Lung (tissue), 12 donors: ENCODE results near the gene PRDM16. TPM values are rescaled to one million over a fixed set of nuclear protein-coding genes. Genes with fewer than 3 reads are reported as not detected.
A peak's percentile ranks its signal among the peaks of the same experiment; 100 is the strongest.

Experiments used
- ATAC-seq: fragments of 200-7000 bp; cut with Tn5 transposase; one replicate; pipeline ENCODE4 v1.9.1; 2020; ENCODE audit warnings: moderate number of reproducible peaks; ENCODE audit not compliant: insufficient read depth, low FRiP score
- DNase-seq, 3 donors: peaks; one replicate each; pipeline ENCODE4 v3.0.0-alpha.2; 2013 to 2017
- H3K27ac ChIP-seq, 2 donors: one replicate each; pipeline ENCODE4 v1.5.1; 2013; ENCODE audit warnings: mild to moderate bottlenecking in 2 of 2, moderate library complexity in 2 of 2, control low read depth in 1 of 2, inconsistent platforms in 1 of 2, low read depth in 1 of 2, low read length in 1 of 2
- H3K27me3 ChIP-seq, 3 donors: one replicate each; pipeline ENCODE4 v1.5.1; 2013; ENCODE audit warnings: low read length in 2 of 3; ENCODE audit not compliant: control insufficient read depth in 3 of 3, insufficient read depth in 3 of 3
- H3K36me3 ChIP-seq, 4 donors: one replicate each; pipeline ENCODE4 v1.5.1; 2013; ENCODE audit warnings: low read length in 4 of 4, mild to moderate bottlenecking in 1 of 4, moderate library complexity in 1 of 4; ENCODE audit not compliant: control insufficient read depth in 4 of 4, insufficient read depth in 4 of 4
- H3K4me1 ChIP-seq, 5 donors: one replicate each; pipeline ENCODE4 v1.5.1; 2013; ENCODE audit warnings: low read length in 5 of 5, mild to moderate bottlenecking in 2 of 5, moderate library complexity in 1 of 5; ENCODE audit not compliant: control insufficient read depth in 5 of 5, insufficient read depth in 5 of 5
- H3K4me3 ChIP-seq: one replicate; pipeline ENCODE4 v1.5.1; 2013; ENCODE audit warnings: mild to moderate bottlenecking, control low read depth, moderate library complexity
- H3K9ac ChIP-seq, 2 donors: one replicate each; pipeline ENCODE4 v1.5.1; 2013; ENCODE audit warnings: low read length in 2 of 2, control low read depth in 1 of 2; ENCODE audit not compliant: insufficient read depth in 1 of 2
- H3K9me3 ChIP-seq, 4 donors: one replicate each; pipeline ENCODE4 v1.5.1; 2013; ENCODE audit warnings: low read length in 3 of 4, mild to moderate bottlenecking in 1 of 4, moderate library complexity in 1 of 4; ENCODE audit not compliant: control insufficient read depth in 4 of 4, insufficient read depth in 3 of 4
- WGBS, 2 donors: extraction: QIAGEN DNeasy Blood & Tissue Kit; methylation state at CpG; one replicate each; pipeline ENCODE4 v1.1.7; 2013; 5-methylcytosine and 5-hydroxymethylcytosine counted together
- polyA plus RNA-seq, 2 donors: library from polyadenylated mRNA; stranded (reverse); fragments of 200-250 nt; gene quantifications; one replicate each; pipeline ENCODE4 v1.2.1, GENCODE V29; 2013
- total RNA-seq, 2 donors: library from RNA; depleted of rRNA in 1 of 2; stranded (reverse); fragments of >200 nt in 1 of 2; gene quantifications; one replicate each; pipeline ENCODE4 v1.2.1, GENCODE V29; 2014 to 2021
- TF ChIP-seq, protein P1 (sequence below): IDR thresholded peaks from 2 replicates; pipeline ENCODE4 v1.5.1; 2012; ENCODE audit warnings: mild to moderate bottlenecking; ENCODE audit errors: control extremely low read depth, extremely low read depth
- donor health status: control.
- donor health status: control.
- donor health status: Bipolar disorder and iron deficiency.
- donor health status: healthy.
- donor health status: DM: yes; HTN: yes; CAD: no.

The PRDM16 gene
- total and polyA plus RNA-seq, 4 donors, result 2.4 to 36.5 (median 13.1) TPM

DNA sequence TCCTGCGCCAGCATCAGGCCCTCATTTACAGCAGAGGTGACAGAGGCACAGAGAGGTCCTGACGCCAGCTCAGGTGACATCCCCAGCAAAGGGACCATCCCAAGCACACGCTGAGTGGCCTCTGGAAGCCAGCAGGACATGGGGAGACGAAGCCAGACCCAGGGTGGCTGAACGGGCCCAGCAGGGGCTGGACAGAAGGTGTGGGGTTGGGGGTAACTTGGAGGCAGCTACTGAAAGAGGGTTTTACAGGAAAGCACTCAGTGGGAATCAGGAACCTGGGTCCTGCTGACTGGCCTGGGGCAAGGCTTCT is 383.8 kb downstream of the PRDM16 start:
- Histone ChIP-seq H3K9me3 (peaks cover 0 to under 1% (median 0%) of the 10 kb centered on the region in 4 donors), H3K27ac (no peak overlapping the region), H3K27me3 (peaks cover 0 to 3% (median 0%) of the 10 kb centered on the region in 3 donors), H3K36me3 (no peaks in the 10 kb centered on the region), H3K4me1 (peaks cover 0 to 11% (median 7%) of the 10 kb centered on the region in 5 donors), H3K9ac (no peak overlapping the region), H3K4me3 (no peak overlapping the region)
- no peak for ATAC-seq
- TF ChIP-seq, protein P1, sequence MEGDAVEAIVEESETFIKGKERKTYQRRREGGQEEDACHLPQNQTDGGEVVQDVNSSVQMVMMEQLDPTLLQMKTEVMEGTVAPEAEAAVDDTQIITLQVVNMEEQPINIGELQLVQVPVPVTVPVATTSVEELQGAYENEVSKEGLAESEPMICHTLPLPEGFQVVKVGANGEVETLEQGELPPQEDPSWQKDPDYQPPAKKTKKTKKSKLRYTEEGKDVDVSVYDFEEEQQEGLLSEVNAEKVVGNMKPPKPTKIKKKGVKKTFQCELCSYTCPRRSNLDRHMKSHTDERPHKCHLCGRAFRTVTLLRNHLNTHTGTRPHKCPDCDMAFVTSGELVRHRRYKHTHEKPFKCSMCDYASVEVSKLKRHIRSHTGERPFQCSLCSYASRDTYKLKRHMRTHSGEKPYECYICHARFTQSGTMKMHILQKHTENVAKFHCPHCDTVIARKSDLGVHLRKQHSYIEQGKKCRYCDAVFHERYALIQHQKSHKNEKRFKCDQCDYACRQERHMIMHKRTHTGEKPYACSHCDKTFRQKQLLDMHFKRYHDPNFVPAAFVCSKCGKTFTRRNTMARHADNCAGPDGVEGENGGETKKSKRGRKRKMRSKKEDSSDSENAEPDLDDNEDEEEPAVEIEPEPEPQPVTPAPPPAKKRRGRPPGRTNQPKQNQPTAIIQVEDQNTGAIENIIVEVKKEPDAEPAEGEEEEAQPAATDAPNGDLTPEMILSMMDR, result no peak
- 48 to 58% methylated on average over 5 of the region's 5 CpGs for WGBS, 2 donors
- no peak for DNase-seq

DNA sequence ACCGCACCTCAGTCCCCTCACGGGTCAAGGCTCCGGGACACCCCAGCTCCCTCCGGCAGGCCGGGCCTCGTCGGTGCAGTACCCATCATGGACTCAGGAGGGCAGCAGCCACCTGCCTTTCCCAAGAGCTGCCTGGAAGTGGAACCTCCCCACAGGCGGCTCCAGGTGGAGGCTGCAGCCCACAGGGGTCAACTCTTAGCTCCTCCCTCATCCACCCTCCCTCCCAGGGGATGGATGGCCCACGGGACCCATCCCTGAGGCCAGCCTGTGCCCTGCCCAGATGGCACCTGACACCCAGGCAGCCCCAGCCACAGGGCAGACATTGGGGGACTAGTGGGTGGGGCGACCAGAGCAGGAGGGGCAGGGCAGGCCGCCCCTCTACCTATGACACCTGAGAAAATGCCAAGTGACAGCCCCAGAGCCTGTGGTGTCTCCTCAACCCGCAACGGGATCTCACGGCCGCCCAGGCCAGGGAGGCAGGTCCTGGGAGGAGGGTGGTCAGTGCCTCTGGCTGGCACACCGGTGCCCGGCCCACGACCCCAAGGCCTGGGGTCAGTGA is 384.3 kb downstream of the PRDM16 start:
- H3K9ac ChIP-seq, result no peak overlapping the region
- WGBS, 2 donors, result 23 to 30% methylated on average over 18 of the region's 18 CpGs
- DNase-seq (peak; percentile 68 to 82 (median 73)), ATAC-seq (peak; percentile 75)
- TF ChIP-seq, protein P1, result peak; percentile 97
- H3K4me1 ChIP-seq, result peaks cover 0 to 14% (median 7%) of the 10 kb centered on the region in 5 donors
- peak overlapping the region in 1 of 2 donors; percentile 30 for H3K27ac ChIP-seq
- no peaks in the 10 kb centered on the region for H3K9me3 ChIP-seq
- no peaks in the 10 kb centered on the region for H3K36me3 ChIP-seq
- peaks cover 0 to 3% (median 0%) of the 10 kb centered on the region in 3 donors for H3K27me3 ChIP-seq
- H3K4me3 ChIP-seq, result no peak overlapping the region

DNA sequence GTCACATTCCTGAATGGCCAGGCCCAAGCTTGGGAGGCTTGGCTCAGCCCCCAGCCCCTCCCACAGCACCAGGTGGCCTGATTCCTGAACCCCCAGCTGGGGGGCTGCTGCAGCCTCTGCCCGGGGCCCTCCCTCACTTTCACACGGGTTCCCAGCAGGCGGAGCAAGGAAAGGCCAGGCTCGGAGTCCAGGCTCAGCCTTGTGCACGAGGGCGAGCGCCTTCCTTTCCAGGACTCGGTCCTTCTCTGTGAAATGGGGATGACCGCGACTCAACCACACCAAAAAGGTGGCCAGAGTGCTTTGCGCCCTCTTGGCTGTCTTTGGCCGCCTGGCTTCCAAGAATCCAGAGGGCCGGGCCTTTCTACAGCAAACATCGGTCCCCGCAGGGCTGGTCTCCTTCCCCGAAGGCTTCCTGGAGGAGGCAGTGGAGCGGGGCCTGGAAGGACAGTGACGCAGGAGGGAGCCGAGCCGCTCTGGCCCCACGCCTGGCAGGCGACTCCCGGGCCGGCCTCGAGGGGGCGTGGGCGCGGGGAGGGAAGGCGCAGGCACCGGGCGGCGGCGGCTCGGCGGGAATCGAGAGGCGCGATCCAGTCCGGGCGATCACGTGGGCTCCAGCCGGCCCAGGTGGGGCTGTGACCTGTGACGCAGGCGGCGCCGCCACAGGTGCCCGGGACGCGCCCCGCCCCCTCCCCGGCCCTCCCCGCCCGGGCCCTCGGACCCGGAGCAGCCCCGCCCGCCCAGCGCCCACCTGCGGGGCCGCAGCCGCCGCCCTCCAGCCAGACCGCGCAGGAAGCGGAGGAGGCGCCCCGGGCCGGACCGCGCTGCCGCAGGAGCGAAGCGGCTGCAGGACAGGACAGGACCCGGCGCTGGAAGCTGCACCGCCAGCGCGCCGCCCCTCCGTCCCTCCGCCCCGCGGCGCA is 385.1 kb downstream of the PRDM16 start, which contains the start of gene ARHGEF16:
TSS of gene ARHGEF16 (plus strand) at position 775 of the 920 bp plus-strand sequence. CDS start 8,420 bp downstream, outside the sequence.
- peak within 1 kb of the TSS in 1 of 2 donors; percentile 30 for H3K27ac ChIP-seq
- 4 to 6% methylated on average over 74 to 84 of the region's 84 CpGs for WGBS, 2 donors

More for the DNA sequence above, 385.1 kb downstream of the PRDM16 start, which contains the start of gene ARHGEF16:
- Histone ChIP-seq H3K36me3 (no peaks in the 10 kb centered on the region), H3K27me3 (peaks cover 0 to 3% (median 0%) of the 10 kb centered on the region in 3 donors), H3K9ac (no peak within 1 kb of the TSS), H3K9me3 (no peaks in the 10 kb centered on the region), H3K4me3 (peak within 1 kb of the TSS; percentile 47), H3K4me1 (peaks cover 0 to 17% (median 7%) of the 10 kb centered on the region in 5 donors)
- TF ChIP-seq, protein P1, result no peak
- peak; percentile 74 for ATAC-seq
- DNase-seq, result peak; percentile 45 to 78 (median 52)
